Natural killer cell (primary cell): ENCODE data around the gene ADGRF1. TPM values are rescaled to one million over a fixed set of nuclear protein-coding genes. Genes with fewer than 3 reads are reported as not detected.

Source experiments
- ATAC-seq, 3 donors: fragments of 150-1000 bp in 2 of 3; fragments of 200-7000 bp in 1 of 3; cut with Tn5 transposase; 1 replicate in 1 of 3; 2 replicates in 2 of 3; pipeline ENCODE4 v1.10.0; 2021; ENCODE audit warnings: mild to moderate bottlenecking in 2 of 3, moderate library complexity in 2 of 3
- DNase-seq, 2 donors: peaks; one replicate each; pipeline versions ENCODE4 v3.0.0 to v3.0.0-alpha.2; 2013 to 2021; ENCODE audit warnings: mixed read lengths in 1 of 2
- H3K27ac ChIP-seq: one replicate; pipeline ENCODE4 v1.5.1; 2013; ENCODE audit warnings: mild to moderate bottlenecking, low read length
- H3K27me3 ChIP-seq: one replicate; pipeline ENCODE4 v1.6.1; 2013; ENCODE audit warnings: low read length; ENCODE audit not compliant: control insufficient read depth, insufficient read depth
- H3K36me3 ChIP-seq: one replicate; pipeline ENCODE4 v1.6.1; 2013; ENCODE audit warnings: low read length; ENCODE audit not compliant: control insufficient read depth, insufficient read depth
- H3K4me1 ChIP-seq: one replicate; pipeline ENCODE4 v1.6.1; 2013; ENCODE audit warnings: low read length; ENCODE audit not compliant: control insufficient read depth, insufficient read depth
- H3K4me3 ChIP-seq: one replicate; pipeline ENCODE4 v1.5.1; 2013; ENCODE audit warnings: low read length
- H3K9me3 ChIP-seq: one replicate; pipeline ENCODE4 v1.6.1; 2013; ENCODE audit warnings: low read length; ENCODE audit not compliant: control insufficient read depth, insufficient read depth
- H3K27ac Mint-ChIP-seq, 2 donors: one replicate each; pipeline ENCODE4 v1.8.0; 2022; ENCODE audit warnings: mild to moderate bottlenecking in 2 of 2, mixed read lengths in 2 of 2, moderate library complexity in 1 of 2
- H3K27me3 Mint-ChIP-seq, 2 donors: one replicate each; pipeline ENCODE4 v1.8.0; 2022; ENCODE audit warnings: low read depth in 2 of 2, mixed read lengths in 2 of 2
- H3K36me3 Mint-ChIP-seq: one replicate; pipeline ENCODE4 v1.8.0; 2022; ENCODE audit warnings: mixed read lengths
- H3K4me1 Mint-ChIP-seq, 2 donors: one replicate each; pipeline ENCODE4 v1.8.0; 2022; ENCODE audit warnings: mixed read lengths in 2 of 2
- H3K4me3 Mint-ChIP-seq: one replicate; pipeline ENCODE4 v1.8.0; 2022; ENCODE audit warnings: mild to moderate bottlenecking, moderate library complexity, mixed read lengths
- H3K9me3 Mint-ChIP-seq, 2 donors: one replicate each; pipeline ENCODE4 v1.8.0; 2022; ENCODE audit warnings: mixed read lengths in 2 of 2
- CTCF ChIP-seq: fragments of 200-600 bp; IDR thresholded peaks from one replicate; pipeline ENCODE4 v1.8.0; 2022; ENCODE audit warnings: antibody characterized with exemption
- WGBS: methylation state at CpG from one replicate; pipeline ENCODE4 v1.1.7; 2013; ENCODE audit warnings: missing lambda C conversion rate; ENCODE audit not compliant: insufficient coverage; 5-methylcytosine and 5-hydroxymethylcytosine counted together
- intact Hi-C: fragments of 100-400 bp; cut with micrococcal nuclease; formaldehyde crosslinking; loops from one replicate; pipeline ENCODE4 v1.14.2; 2022
- total RNA-seq, 4 donors: library from RNA; stranded (reverse); fragments of 120-200 nt in 1 of 4; gene quantifications; one replicate each; pipeline versions ENCODE4 v1.2.3 to v1.2.4, GENCODE V29; 2013 to 2022

Gene ADGRF1
- total RNA-seq, 3 donors from 2014 or later (not counting 1 experiment from before 2014, with no cell fraction given): not detected

GRCh38 chr6:46949632-46950280 is 92.4 kb downstream of the ADGRF1 start:
- TF ChIP-seq CTCF: no peak
- 86% methylated on average over 7 of the region's 8 CpGs for WGBS
- H3K4me3 ChIP-seq: no peak overlapping the region
- Mint-ChIP-seq H3K9me3 (peaks cover 0 to 5% of the 10 kb centered on the region in 2 donors), H3K27ac (no peak overlapping the region), H3K36me3 (no peaks in the 10 kb centered on the region), H3K27me3 (peaks cover 0 to 6% of the 10 kb centered on the region in 2 donors), H3K4me3 (no peak overlapping the region), H3K4me1 (no peaks in the 10 kb centered on the region)
- H3K36me3 ChIP-seq: no peaks in the 10 kb centered on the region
- H3K4me1 ChIP-seq: no peaks in the 10 kb centered on the region
- H3K9me3 ChIP-seq: no peaks in the 10 kb centered on the region
- ATAC-seq: no peak
- DNase-seq: no peak
- no peaks in the 10 kb centered on the region for H3K27me3 ChIP-seq
- intact Hi-C loops: no loop called here
- no peak overlapping the region for H3K27ac ChIP-seq

- H3K27me3 Mint-ChIP-seq: peaks cover 0 to 6% of the 10 kb centered on the region in 2 donors
- ATAC-seq (no peak), DNase-seq (no peak)
- H3K36me3 Mint-ChIP-seq: no peaks in the 10 kb centered on the region
- H3K27ac Mint-ChIP-seq: no peak overlapping the region
- H3K4me1 Mint-ChIP-seq: no peaks in the 10 kb centered on the region
- no peaks in the 10 kb centered on the region for H3K4me1 ChIP-seq
- intact Hi-C loops: no loop called here
- no peaks in the 10 kb centered on the region for H3K36me3 ChIP-seq
- no peak overlapping the region for H3K4me3 Mint-ChIP-seq
- WGBS: 95% methylated on average over 8 of the region's 8 CpGs
- TF ChIP-seq CTCF: no peak
- no peak overlapping the region for H3K4me3 ChIP-seq
- H3K9me3 ChIP-seq: no peaks in the 10 kb centered on the region
- H3K27ac ChIP-seq: no peak overlapping the region
- H3K9me3 Mint-ChIP-seq: peaks cover 0 to 5% of the 10 kb centered on the region in 2 donors
- no peaks in the 10 kb centered on the region for H3K27me3 ChIP-seq
These were observed 93.4 kb downstream of the ADGRF1 start for GRCh38 chr6:46948699-46949098.

Other genes starting within 250 kb of the ADGRF1 start
- gene MEP1A, start 248.9 kb downstream of the ADGRF1 start, total RNA-seq: not detected
- not detected for gene ADGRF5, start 120.4 kb downstream of the ADGRF1 start, total RNA-seq